ENCODE data around the gene MAP7. TPM values are rescaled to one million over a fixed set of nuclear protein-coding genes. Genes with fewer than 3 reads are reported as not detected.

Gene MAP7
- total RNA-seq, 3 donors from 2014 or later (not counting 1 experiment from before 2014, with no cell fraction given) = 0.14 to 0.68 (median 0.14) TPM

DNA sequence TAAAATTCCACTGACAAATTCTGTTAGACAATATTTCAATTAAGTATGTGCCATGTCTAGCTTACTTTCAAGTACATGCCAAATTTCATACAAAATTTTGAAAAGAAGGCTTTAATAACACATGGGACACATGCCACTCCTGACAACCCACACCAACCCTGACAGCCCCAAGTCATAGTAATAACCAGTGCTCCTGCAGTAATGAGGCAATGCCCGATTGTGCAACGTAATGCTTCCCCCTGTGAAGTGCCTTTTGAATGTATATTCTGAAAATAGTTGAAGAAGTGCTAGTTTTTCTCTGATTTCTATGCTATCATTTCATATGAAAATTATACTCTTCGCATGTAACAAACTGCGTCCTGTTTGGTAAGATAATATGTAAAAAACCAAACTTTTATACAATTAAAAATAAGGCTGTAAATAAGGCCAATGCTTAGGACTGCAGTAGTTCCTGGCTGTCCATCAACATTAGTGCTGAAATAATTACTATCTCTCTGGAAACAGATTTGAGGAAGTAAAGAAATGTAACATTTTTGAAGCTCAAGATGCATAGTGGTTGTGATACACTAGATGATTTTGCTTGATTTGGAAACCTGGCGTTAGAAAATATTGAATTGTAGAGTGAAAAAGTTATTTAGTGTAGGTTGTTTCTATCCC lies 134.7 kb downstream of the MAP7 start:
- TF ChIP-seq, protein P1, sequence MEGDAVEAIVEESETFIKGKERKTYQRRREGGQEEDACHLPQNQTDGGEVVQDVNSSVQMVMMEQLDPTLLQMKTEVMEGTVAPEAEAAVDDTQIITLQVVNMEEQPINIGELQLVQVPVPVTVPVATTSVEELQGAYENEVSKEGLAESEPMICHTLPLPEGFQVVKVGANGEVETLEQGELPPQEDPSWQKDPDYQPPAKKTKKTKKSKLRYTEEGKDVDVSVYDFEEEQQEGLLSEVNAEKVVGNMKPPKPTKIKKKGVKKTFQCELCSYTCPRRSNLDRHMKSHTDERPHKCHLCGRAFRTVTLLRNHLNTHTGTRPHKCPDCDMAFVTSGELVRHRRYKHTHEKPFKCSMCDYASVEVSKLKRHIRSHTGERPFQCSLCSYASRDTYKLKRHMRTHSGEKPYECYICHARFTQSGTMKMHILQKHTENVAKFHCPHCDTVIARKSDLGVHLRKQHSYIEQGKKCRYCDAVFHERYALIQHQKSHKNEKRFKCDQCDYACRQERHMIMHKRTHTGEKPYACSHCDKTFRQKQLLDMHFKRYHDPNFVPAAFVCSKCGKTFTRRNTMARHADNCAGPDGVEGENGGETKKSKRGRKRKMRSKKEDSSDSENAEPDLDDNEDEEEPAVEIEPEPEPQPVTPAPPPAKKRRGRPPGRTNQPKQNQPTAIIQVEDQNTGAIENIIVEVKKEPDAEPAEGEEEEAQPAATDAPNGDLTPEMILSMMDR (IDR thresholded peaks at IDR 0.05) = no peak
- H3K27ac Mint-ChIP-seq = no peak overlapping the region
- Histone ChIP-seq H3K4me3 (ENCODE audit: low read length) (no peak overlapping the region), H3K27ac (ENCODE audit: low read length) (no peak overlapping the region), H3K4me1 (ENCODE audit: control insufficient read depth, insufficient read depth, low read length) (no peaks in the 10 kb centered on the region), H3K36me3 (ENCODE audit: control insufficient read depth, insufficient read depth, low read length) (no peaks in the 10 kb centered on the region), H3K27me3 (ENCODE audit: control insufficient read depth, insufficient read depth, low read length) (no peaks in the 10 kb centered on the region), H3K9me3 (ENCODE audit: control insufficient read depth, insufficient read depth, low read length) (no peaks in the 10 kb centered on the region)
- no peaks in the 10 kb centered on the region for H3K9me3 Mint-ChIP-seq
- no peak for ATAC-seq
- DNase-seq = no peak
- H3K36me3 Mint-ChIP-seq = no peaks in the 10 kb centered on the region
- intact Hi-C loops (cut with micrococcal nuclease) = no loop called here
- H3K4me3 Mint-ChIP-seq = no peak overlapping the region
- H3K27me3 Mint-ChIP-seq (ENCODE audit: low read depth in 2 of 2) = peaks cover 0 to under 1% of the 10 kb centered on the region in 2 donors
- H3K4me1 Mint-ChIP-seq = no peaks in the 10 kb centered on the region
- whole genome bisulfite sequencing (ENCODE audit: insufficient coverage) = 78% methylated on average over 2 of the region's 5 CpGs

DNA sequence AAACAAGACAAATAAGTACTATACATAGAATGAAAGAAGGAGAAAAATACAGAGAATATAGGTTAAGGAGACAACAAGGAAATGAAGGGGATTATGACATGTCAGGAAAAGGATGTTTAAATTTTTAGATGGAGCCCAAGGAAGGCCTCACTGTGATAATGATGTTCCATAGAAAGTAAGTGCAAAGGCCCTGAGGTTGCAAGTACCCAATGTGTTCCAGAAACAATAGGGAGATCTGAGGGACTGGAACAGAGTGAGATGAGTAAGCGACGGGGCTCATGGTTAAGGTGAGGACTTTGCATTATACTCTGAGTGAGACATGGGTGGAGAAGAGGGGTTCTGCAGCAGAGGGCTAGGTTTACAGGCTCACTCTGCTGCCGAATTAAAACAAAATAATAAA lies 137.8 kb downstream of the MAP7 start:
- Mint-ChIP-seq H3K27ac (no peak overlapping the region), H3K4me1 (no peaks in the 10 kb centered on the region), H3K27me3 (ENCODE audit: low read depth in 2 of 2) (peaks cover 3 to 22% of the 10 kb centered on the region in 2 donors), H3K9me3 (no peaks in the 10 kb centered on the region), H3K36me3 (no peaks in the 10 kb centered on the region), H3K4me3 (no peak overlapping the region)
- WGBS (ENCODE audit: insufficient coverage) = 78% methylated on average over 3 of the region's 3 CpGs
- Histone ChIP-seq H3K27me3 (ENCODE audit: control insufficient read depth, insufficient read depth, low read length) (no peaks in the 10 kb centered on the region), H3K4me3 (ENCODE audit: low read length) (no peak overlapping the region), H3K4me1 (ENCODE audit: control insufficient read depth, insufficient read depth, low read length) (no peaks in the 10 kb centered on the region), H3K9me3 (ENCODE audit: control insufficient read depth, insufficient read depth, low read length) (no peaks in the 10 kb centered on the region), H3K27ac (ENCODE audit: low read length) (no peak overlapping the region), H3K36me3 (ENCODE audit: control insufficient read depth, insufficient read depth, low read length) (no peaks in the 10 kb centered on the region)
- TF ChIP-seq, protein P1 (IDR thresholded peaks at IDR 0.05) = no peak
- intact Hi-C loops (cut with micrococcal nuclease) = no loop called here
- ATAC-seq (no peak), DNase-seq (no peak)

DNA sequence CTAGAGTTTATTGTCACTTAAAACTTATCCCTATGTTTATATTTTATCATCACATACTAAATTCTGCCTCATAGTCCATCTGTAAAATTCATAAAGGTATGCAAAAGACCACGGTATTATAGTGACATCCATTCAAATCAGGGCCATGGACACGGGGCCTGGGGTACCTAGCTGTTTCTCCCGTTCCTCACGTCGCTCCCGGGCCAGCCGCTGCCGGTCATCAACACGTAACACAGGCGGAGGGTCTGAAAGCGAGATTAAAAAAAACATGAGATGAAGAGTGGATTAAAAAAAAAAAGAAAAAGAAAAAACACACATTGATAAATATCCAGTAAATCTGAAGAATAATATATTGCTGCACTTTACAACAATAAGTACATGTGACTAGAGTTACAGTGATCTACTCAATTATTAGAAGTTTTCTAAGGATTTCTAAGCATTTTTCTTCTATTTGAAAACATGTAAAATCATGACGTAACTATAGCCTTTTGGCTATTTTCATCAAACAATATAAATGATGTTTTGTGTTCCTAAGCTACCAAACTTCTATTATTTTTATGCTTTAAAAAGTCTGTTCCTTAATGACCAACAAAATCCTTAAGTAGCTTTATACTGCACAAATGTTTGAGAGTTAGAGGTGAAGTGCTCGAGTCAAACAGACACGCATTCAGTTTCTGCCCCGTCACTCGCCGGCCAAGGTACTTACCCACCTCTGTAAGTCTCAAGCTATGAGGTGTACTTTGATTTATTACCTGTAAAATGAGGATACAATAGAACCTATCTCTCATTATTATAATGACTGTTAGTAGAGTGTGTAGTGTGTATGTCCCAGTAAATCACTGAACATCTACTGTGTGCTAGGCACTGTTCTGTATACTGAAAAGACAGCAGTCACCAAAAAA lies 138.5 kb downstream of the MAP7 start:
- no peak for DNase-seq
- H3K36me3 ChIP-seq (ENCODE audit: control insufficient read depth, insufficient read depth, low read length) = no peaks in the 10 kb centered on the region
- WGBS (ENCODE audit: insufficient coverage) = 92% methylated on average over 9 of the region's 17 CpGs
- no peak overlapping the region for H3K4me3 ChIP-seq (ENCODE audit: low read length)
- intact Hi-C loops (cut with micrococcal nuclease) = no loop called here
- peaks cover 3 to 24% of the 10 kb centered on the region in 2 donors for H3K27me3 Mint-ChIP-seq (ENCODE audit: low read depth in 2 of 2)
- no peaks in the 10 kb centered on the region for H3K4me1 Mint-ChIP-seq
- H3K9me3 Mint-ChIP-seq = no peaks in the 10 kb centered on the region
- ATAC-seq = no peak
- no peak overlapping the region for H3K27ac Mint-ChIP-seq
- TF ChIP-seq, protein P1 (IDR thresholded peaks at IDR 0.05) = no peak
- H3K27me3 ChIP-seq (ENCODE audit: control insufficient read depth, insufficient read depth, low read length) = no peaks in the 10 kb centered on the region
- H3K9me3 ChIP-seq (ENCODE audit: control insufficient read depth, insufficient read depth, low read length) = no peaks in the 10 kb centered on the region
- H3K4me3 Mint-ChIP-seq = no peak overlapping the region
- no peak overlapping the region for H3K27ac ChIP-seq (ENCODE audit: low read length)
- H3K4me1 ChIP-seq (ENCODE audit: control insufficient read depth, insufficient read depth, low read length) = no peaks in the 10 kb centered on the region
- no peaks in the 10 kb centered on the region for H3K36me3 Mint-ChIP-seq

Data from natural killer cell (primary cell).